Liver (tissue), 9 donors: ENCODE data around the gene INHBA. TPM values are rescaled to one million over a fixed set of nuclear protein-coding genes. Genes with fewer than 3 reads are reported as not detected.
A peak's percentile ranks its signal among the peaks of the same experiment; 100 is the strongest.

Experiments
- DNase-seq: peaks from one replicate; pipeline ENCODE4 v3.0.0-alpha.2; 2017; ENCODE audit warnings: low spot score
- H3K27ac ChIP-seq, 2 donors: one replicate each; pipeline ENCODE4 v1.7.0; 2013; ENCODE audit warnings: inconsistent platforms in 2 of 2, low read length in 2 of 2, control low read depth in 1 of 2, low read depth in 1 of 2, mild to moderate bottlenecking in 1 of 2
- H3K27me3 ChIP-seq, 4 donors: one replicate each; pipeline versions ENCODE4 v1.6.1 to v1.7.0; 2013; ENCODE audit warnings: low read length in 3 of 4, inconsistent platforms in 1 of 4, mild to moderate bottlenecking in 1 of 4, moderate library complexity in 1 of 4; ENCODE audit not compliant: control insufficient read depth in 4 of 4, insufficient read depth in 4 of 4
- H3K36me3 ChIP-seq, 4 donors: one replicate each; pipeline versions ENCODE4 v1.6.1 to v1.7.0; 2013; ENCODE audit warnings: low read length in 3 of 4, mild to moderate bottlenecking in 3 of 4, low read depth in 1 of 4, moderate library complexity in 1 of 4; ENCODE audit not compliant: control insufficient read depth in 4 of 4, insufficient read depth in 3 of 4
- H3K4me1 ChIP-seq, 4 donors: one replicate each; pipeline versions ENCODE4 v1.6.1 to v1.7.0; 2013; ENCODE audit warnings: low read length in 3 of 4, mild to moderate bottlenecking in 3 of 4, moderate library complexity in 1 of 4; ENCODE audit not compliant: control insufficient read depth in 4 of 4, insufficient read depth in 4 of 4
- H3K4me3 ChIP-seq, 3 donors: one replicate each; pipeline versions ENCODE4 v1.6.1 to v1.7.0; 2013; ENCODE audit warnings: low read length in 3 of 3, control low read depth in 1 of 3, low read depth in 1 of 3, mild to moderate bottlenecking in 1 of 3
- H3K9ac ChIP-seq, 2 donors: one replicate each; pipeline ENCODE4 v1.7.0; 2013; ENCODE audit warnings: low read length in 2 of 2, mild to moderate bottlenecking in 2 of 2, moderate library complexity in 2 of 2, control low read depth in 1 of 2, low read depth in 1 of 2
- H3K9me3 ChIP-seq, 4 donors: one replicate each; pipeline versions ENCODE4 v1.6.1 to v1.7.0; 2013; ENCODE audit warnings: low read length in 3 of 4; ENCODE audit not compliant: control insufficient read depth in 4 of 4
- FOXA2 ChIP-seq: IDR thresholded peaks from 2 replicates; pipeline ENCODE4 v1.6.1; 2016; ENCODE audit warnings: antibody characterized with exemption
- HNF4A ChIP-seq, 2 donors: conservative IDR thresholded peaks; 2 replicates each; pipeline ENCODE4 v1.6.1; 2016; ENCODE audit warnings: antibody characterized with exemption in 2 of 2, mild to moderate bottlenecking in 2 of 2
- HNF4G ChIP-seq: IDR thresholded peaks from 2 replicates; pipeline ENCODE4 v1.6.1; 2016; ENCODE audit warnings: antibody characterized with exemption
- MAX ChIP-seq: IDR thresholded peaks from 2 replicates; pipeline ENCODE4 v1.6.1; 2016; ENCODE audit warnings: antibody characterized with exemption
- NR2F2 ChIP-seq: IDR thresholded peaks from 2 replicates; pipeline ENCODE4 v1.6.1; 2016; ENCODE audit warnings: antibody characterized with exemption
- RAD21 ChIP-seq, 2 donors: IDR thresholded peaks; 2 replicates each; pipeline ENCODE4 v1.6.1; 2016; ENCODE audit warnings: antibody characterized with exemption in 2 of 2, mild to moderate bottlenecking in 2 of 2
- RXRA ChIP-seq, 2 donors: IDR thresholded peaks; 2 replicates each; pipeline ENCODE4 v1.6.1; 2017 to 2018; ENCODE audit warnings: antibody characterized with exemption in 2 of 2, mild to moderate bottlenecking in 1 of 2
- SP1 ChIP-seq: IDR thresholded peaks from 2 replicates; pipeline ENCODE4 v1.6.1; 2018; ENCODE audit warnings: antibody characterized with exemption, mild to moderate bottlenecking
- TAF1 ChIP-seq: conservative IDR thresholded peaks from 2 replicates; pipeline ENCODE4 v1.6.1; 2016; ENCODE audit warnings: antibody characterized with exemption, mild to moderate bottlenecking
- YY1 ChIP-seq: IDR thresholded peaks from 2 replicates; pipeline ENCODE4 v1.6.1; 2016; ENCODE audit warnings: antibody characterized with exemption, mild to moderate bottlenecking
- WGBS: extraction: QIAGEN DNeasy Blood & Tissue Kit; methylation state at CpG from one replicate; pipeline ENCODE4 v1.1.7; 2013; 5-methylcytosine and 5-hydroxymethylcytosine counted together
- polyA plus RNA-seq, 2 donors: library from polyadenylated mRNA; stranded (reverse) in 1 of 2; unstranded in 1 of 2; fragments of 200-250 nt in 1 of 2; fragments of >200 nt in 1 of 2; fragmentation: Nextera tagmentation in 1 of 2; extraction: Ambion mirVana in 1 of 2; gene quantifications; one replicate each; pipeline versions ENCODE4 v1.2.1 to v1.2.3, GENCODE V29; 2013 to 2015
- total RNA-seq, 2 donors: library from RNA; depleted of rRNA; stranded (reverse); fragments of >200 nt; gene quantifications; one replicate each; pipeline ENCODE4 v1.2.3, GENCODE V29; 2014
- TF ChIP-seq, protein P1 (sequence below): IDR thresholded peaks from 2 replicates; pipeline ENCODE4 v1.6.1; 2016; ENCODE audit warnings: antibody characterized with exemption
- TF ChIP-seq, protein P2 (sequence below): IDR thresholded peaks from 2 replicates; pipeline ENCODE4 v1.6.1; 2016; ENCODE audit warnings: antibody characterized with exemption, mild to moderate bottlenecking
- TF ChIP-seq, protein P3 (sequence below): fragments of 150-350 bp; IDR thresholded peaks from 2 replicates; pipeline ENCODE4 v1.5.1; 2017; ENCODE audit warnings: improper control_type of control experiment, low read depth, low read length; ENCODE audit not compliant: missing input control
- donor health status: healthy.
- donor health status: healthy.
- donor health status: healthy.
- donor health status: healthy.
- donor health status: healthy.

Gene INHBA
- total and polyA plus RNA-seq, 4 donors, result 0.23 to 8.9 (median 3.0) TPM

- WGBS, result 89% methylated on average over 2 of the region's 2 CpGs
- H3K36me3 ChIP-seq, result no peaks in the 10 kb centered on the region
- H3K27ac ChIP-seq, result no peak overlapping the region
- no peak overlapping the region for H3K4me3 ChIP-seq
- no peaks in the 10 kb centered on the region for H3K27me3 ChIP-seq
- peaks cover 0 to 37% (median 7%) of the 10 kb centered on the region in 4 donors for H3K4me1 ChIP-seq
- DNase-seq, result no peak
- TF ChIP-seq HNF4G, result no peak
- TF ChIP-seq MAX, result no peak
- H3K9ac ChIP-seq, result no peak overlapping the region
- H3K9me3 ChIP-seq, result no peaks in the 10 kb centered on the region
Observed at GRCh38 chr7:41710838-41711237, 7.9 kb upstream of the INHBA start.

- H3K36me3 ChIP-seq, result no peaks in the 10 kb centered on the region
- H3K4me3 ChIP-seq, result no peak overlapping the region
- no peaks in the 10 kb centered on the region for H3K9me3 ChIP-seq
- H3K4me1 ChIP-seq, result peaks cover 0 to 48% (median 12%) of the 10 kb centered on the region in 4 donors
- H3K27me3 ChIP-seq, result no peaks in the 10 kb centered on the region
- peak overlapping the region; percentile 68 to 96 for H3K27ac ChIP-seq
- no peak for DNase-seq
- H3K9ac ChIP-seq, result no peak overlapping the region
- TF ChIP-seq, protein P1, sequence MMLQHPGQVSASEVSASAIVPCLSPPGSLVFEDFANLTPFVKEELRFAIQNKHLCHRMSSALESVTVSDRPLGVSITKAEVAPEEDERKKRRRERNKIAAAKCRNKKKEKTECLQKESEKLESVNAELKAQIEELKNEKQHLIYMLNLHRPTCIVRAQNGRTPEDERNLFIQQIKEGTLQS, result no peak
- TF ChIP-seq, protein P2, sequence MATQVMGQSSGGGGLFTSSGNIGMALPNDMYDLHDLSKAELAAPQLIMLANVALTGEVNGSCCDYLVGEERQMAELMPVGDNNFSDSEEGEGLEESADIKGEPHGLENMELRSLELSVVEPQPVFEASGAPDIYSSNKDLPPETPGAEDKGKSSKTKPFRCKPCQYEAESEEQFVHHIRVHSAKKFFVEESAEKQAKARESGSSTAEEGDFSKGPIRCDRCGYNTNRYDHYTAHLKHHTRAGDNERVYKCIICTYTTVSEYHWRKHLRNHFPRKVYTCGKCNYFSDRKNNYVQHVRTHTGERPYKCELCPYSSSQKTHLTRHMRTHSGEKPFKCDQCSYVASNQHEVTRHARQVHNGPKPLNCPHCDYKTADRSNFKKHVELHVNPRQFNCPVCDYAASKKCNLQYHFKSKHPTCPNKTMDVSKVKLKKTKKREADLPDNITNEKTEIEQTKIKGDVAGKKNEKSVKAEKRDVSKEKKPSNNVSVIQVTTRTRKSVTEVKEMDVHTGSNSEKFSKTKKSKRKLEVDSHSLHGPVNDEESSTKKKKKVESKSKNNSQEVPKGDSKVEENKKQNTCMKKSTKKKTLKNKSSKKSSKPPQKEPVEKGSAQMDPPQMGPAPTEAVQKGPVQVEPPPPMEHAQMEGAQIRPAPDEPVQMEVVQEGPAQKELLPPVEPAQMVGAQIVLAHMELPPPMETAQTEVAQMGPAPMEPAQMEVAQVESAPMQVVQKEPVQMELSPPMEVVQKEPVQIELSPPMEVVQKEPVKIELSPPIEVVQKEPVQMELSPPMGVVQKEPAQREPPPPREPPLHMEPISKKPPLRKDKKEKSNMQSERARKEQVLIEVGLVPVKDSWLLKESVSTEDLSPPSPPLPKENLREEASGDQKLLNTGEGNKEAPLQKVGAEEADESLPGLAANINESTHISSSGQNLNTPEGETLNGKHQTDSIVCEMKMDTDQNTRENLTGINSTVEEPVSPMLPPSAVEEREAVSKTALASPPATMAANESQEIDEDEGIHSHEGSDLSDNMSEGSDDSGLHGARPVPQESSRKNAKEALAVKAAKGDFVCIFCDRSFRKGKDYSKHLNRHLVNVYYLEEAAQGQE, result no peak
- no peak for TF ChIP-seq FOXA2
- no peak for TF ChIP-seq TAF1
- TF ChIP-seq SP1, result no peak
- no peak for TF ChIP-seq HNF4A (conservative IDR thresholded peaks at IDR 0.05)
- TF ChIP-seq HNF4G, result no peak
- no peak for TF ChIP-seq NR2F2
- TF ChIP-seq YY1, result no peak
- no peak for TF ChIP-seq RAD21 (IDR thresholded peaks at IDR 0.05)
- no peak for TF ChIP-seq RXRA (IDR thresholded peaks at IDR 0.05)
- TF ChIP-seq, protein P3, sequence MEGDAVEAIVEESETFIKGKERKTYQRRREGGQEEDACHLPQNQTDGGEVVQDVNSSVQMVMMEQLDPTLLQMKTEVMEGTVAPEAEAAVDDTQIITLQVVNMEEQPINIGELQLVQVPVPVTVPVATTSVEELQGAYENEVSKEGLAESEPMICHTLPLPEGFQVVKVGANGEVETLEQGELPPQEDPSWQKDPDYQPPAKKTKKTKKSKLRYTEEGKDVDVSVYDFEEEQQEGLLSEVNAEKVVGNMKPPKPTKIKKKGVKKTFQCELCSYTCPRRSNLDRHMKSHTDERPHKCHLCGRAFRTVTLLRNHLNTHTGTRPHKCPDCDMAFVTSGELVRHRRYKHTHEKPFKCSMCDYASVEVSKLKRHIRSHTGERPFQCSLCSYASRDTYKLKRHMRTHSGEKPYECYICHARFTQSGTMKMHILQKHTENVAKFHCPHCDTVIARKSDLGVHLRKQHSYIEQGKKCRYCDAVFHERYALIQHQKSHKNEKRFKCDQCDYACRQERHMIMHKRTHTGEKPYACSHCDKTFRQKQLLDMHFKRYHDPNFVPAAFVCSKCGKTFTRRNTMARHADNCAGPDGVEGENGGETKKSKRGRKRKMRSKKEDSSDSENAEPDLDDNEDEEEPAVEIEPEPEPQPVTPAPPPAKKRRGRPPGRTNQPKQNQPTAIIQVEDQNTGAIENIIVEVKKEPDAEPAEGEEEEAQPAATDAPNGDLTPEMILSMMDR, result no peak
- no peak for TF ChIP-seq MAX
- WGBS, result 80% methylated on average over 4 of the region's 4 CpGs
Observed at GRCh38 chr7:41709621-41710020, 6.7 kb upstream of the INHBA start.
